ENCODE results near the gene NIM1K.
"Not testable (repeated sequence)": the region's sequence is repeated elsewhere in the genome, so short reads cannot be mapped to it uniquely, and the experiment has no call there.

NIM1K gene

GRCh38 chr5:43323488-43323887, 131.5 kb downstream of the NIM1K start:
- H3K9ac ChIP-seq (ENCODE audit: low read depth in 1 of 2, low read length in 2 of 2); H3K36me3 ChIP-seq (ENCODE audit: control insufficient read depth in 2 of 2, insufficient read depth in 2 of 2, low read length in 2 of 2); H3K27me3 ChIP-seq (ENCODE audit: control insufficient read depth in 2 of 2, insufficient read depth in 2 of 2, low read length in 2 of 2); H3K27ac ChIP-seq (ENCODE audit: low read depth in 2 of 2, low read length in 2 of 2); H3K9me3 ChIP-seq (ENCODE audit: control insufficient read depth in 2 of 2, low read length in 2 of 2); H3K4me1 ChIP-seq (ENCODE audit: control insufficient read depth in 2 of 2, insufficient read depth in 2 of 2, low read length in 2 of 2); H3K4me3 ChIP-seq (ENCODE audit: low read length in 2 of 2): not testable (repeated sequence)

GRCh38 chr5:43325624-43326023, 133.6 kb downstream of the NIM1K start:
- H3K4me3 ChIP-seq (ENCODE audit: low read length in 2 of 2); H3K4me1 ChIP-seq (ENCODE audit: control insufficient read depth in 2 of 2, insufficient read depth in 2 of 2, low read length in 2 of 2); H3K27me3 ChIP-seq (ENCODE audit: control insufficient read depth in 2 of 2, insufficient read depth in 2 of 2, low read length in 2 of 2); H3K36me3 ChIP-seq (ENCODE audit: control insufficient read depth in 2 of 2, insufficient read depth in 2 of 2, low read length in 2 of 2); H3K27ac ChIP-seq (ENCODE audit: low read depth in 2 of 2, low read length in 2 of 2); H3K9me3 ChIP-seq (ENCODE audit: control insufficient read depth in 2 of 2, low read length in 2 of 2); H3K9ac ChIP-seq (ENCODE audit: low read depth in 1 of 2, low read length in 2 of 2): not testable (repeated sequence)

All from mucosa of rectum (tissue), 2 donors.